GM10248 (cell line): ENCODE measurements around the gene GMDS.

Experiments used
- CTCF ChIA-PET: fragments of 300-600 bp; sonication (Branson Sonifier 250); formaldehyde crosslinking; extraction: SDS; loops from one replicate; lab custom pipeline; 2021; ENCODE audit warnings: antibody characterized with exemption; lab: Yijun Ruan, JAX
- POLR2A ChIA-PET: fragments of 350-650 bp; sonication (Branson Sonifier 250); formaldehyde crosslinking; extraction: SDS; loops from one replicate; lab custom pipeline; 2020; ENCODE audit warnings: antibody characterized with exemption; lab: Yijun Ruan, JAX
- DNase-seq: peaks from one replicate; pipeline ENCODE4 v3.0.0; 2012; ENCODE audit errors: extremely low spot score
- CTCF ChIP-seq: IDR thresholded peaks from 2 replicates; pipeline ENCODE4 v1.5.1; 2012; ENCODE audit warnings: mild to moderate bottlenecking, low read depth; ENCODE audit errors: extremely low read depth, missing control alignments, control extremely low read depth

Gene GMDS

GRCh38 chr6:1640476-1640875, 604.9 kb downstream of the GMDS start:
- DNase-seq = no peak
- TF ChIP-seq CTCF = no peak
- POLR2A ChIA-PET = no interaction called here
- CTCF ChIA-PET = no interaction called here

- TF ChIP-seq CTCF = no peak
- no peak for DNase-seq
- CTCF ChIA-PET = interaction anchor here (1.2 kb wide), 1 partner anchor 1056 kb away, joined by 3 read pairs; no protein-coding TSS in a partner anchor
- POLR2A ChIA-PET = no interaction called here
Observed at GRCh38 chr6:1639430-1639829, 606.0 kb downstream of the GMDS start.

GRCh38 chr6:1636971-1637871, 608.2 kb downstream of the GMDS start:
- TF ChIP-seq CTCF = no peak
- POLR2A ChIA-PET = no interaction called here
- CTCF ChIA-PET = interaction anchor here (1.3 kb wide), 1 partner anchor 12 kb away, joined by 3 read pairs; no protein-coding TSS in a partner anchor
- no peak for DNase-seq

- no peak for TF ChIP-seq CTCF
- CTCF ChIA-PET = interaction anchor here (1.3 kb wide), 1 partner anchor 13 kb away, joined by 3 read pairs; no protein-coding TSS in a partner anchor
- no peak for DNase-seq
- POLR2A ChIA-PET = no interaction called here
Observed at GRCh38 chr6:1636272-1636825, 609.1 kb downstream of the GMDS start.

- CTCF ChIA-PET = no interaction called here
- POLR2A ChIA-PET = no interaction called here
- no peak for TF ChIP-seq CTCF
- DNase-seq = no peak
Observed at GRCh38 chr6:1635305-1636010, 609.9 kb downstream of the GMDS start.

- ChIA-PET POLR2A (no interaction called here), CTCF (no interaction called here)
- TF ChIP-seq CTCF = no peak
- DNase-seq = no peak
Observed at GRCh38 chr6:1634081-1634480, 611.3 kb downstream of the GMDS start.
